Right hindlimb (tissue), 1 donor: ENCODE measurements around the gene SEMA4B.
"Not testable (repeated sequence)": the region's sequence is repeated elsewhere in the genome, so short reads cannot be mapped to it uniquely, and the experiment has no call there.

Source experiments
- DNase-seq: peaks from one replicate; pipeline ENCODE4 v3.0.0-alpha.2; 2018

The SEMA4B gene

DNA sequence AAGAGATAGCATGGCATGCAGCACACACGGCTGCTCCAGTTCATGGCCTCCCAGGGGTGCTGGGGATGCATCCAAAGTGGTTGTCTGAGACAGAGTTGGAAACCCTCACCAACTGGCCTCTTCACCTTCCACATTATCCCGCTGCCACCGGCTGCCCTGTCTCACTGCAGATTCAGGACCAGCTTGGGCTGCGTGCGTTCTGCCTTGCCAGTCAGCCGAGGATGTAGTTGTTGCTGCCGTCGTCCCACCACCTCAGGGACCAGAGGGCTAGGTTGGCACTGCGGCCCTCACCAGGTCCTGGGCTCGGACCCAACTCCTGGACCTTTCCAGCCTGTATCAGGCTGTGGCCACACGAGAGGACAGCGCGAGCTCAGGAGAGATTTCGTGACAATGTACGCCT is 27.8 kb downstream of the SEMA4B start:
- no peak for DNase-seq

GRCh38 chr15:90230071-90230494 is 29.0 kb downstream of the SEMA4B start:
- no peak for DNase-seq

GRCh38 chr15:90230610-90231009 is 29.5 kb downstream of the SEMA4B start:
- no peak for DNase-seq

DNA sequence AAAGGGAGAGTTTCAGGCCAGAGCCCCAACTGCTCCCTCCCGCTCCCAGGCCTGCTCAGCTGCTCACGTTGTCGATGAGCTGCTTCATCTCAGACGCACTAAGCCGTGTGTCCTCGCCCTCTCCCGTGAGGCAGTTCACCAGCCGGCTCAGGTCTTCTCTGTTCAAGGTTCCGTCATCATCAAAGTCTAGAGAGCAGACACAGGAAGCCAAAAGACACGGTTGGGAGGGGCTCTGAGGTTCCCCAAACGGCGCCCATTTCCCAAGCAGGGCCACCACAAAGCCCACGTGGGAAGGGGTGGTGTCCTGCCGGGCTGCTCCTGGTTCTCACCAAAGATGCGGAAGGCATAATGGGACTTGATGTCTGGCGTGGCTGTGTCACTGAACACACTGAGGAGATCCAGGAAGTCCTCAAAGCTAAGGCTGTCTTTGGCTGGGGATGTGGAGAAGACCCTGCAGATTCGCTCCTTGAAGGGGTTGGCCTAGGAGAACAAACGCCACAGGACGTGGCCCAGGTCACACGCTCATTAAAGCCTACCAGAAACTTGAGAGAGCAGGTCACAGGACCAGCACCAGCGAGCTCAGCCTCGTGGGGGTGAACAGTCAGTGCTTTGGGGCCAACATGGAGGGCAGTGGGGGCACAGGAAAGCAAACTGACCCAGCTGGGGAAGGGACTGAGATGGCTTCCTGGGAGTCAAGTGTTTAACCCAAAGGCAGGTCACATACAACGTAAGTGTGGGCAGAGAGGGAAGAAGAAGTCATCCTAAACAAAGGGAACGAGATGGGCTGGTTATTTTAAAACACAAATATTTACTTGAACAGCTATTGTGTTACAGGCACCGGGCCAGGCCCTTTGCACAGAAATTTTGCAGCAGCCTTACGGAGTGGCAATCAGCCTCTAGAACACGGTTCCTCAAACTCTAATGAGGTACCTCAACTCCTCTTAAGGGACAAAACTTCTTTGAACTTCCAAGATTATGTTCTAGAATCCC is 30.2 kb downstream of the SEMA4B start:
- no peak for DNase-seq

DNA sequence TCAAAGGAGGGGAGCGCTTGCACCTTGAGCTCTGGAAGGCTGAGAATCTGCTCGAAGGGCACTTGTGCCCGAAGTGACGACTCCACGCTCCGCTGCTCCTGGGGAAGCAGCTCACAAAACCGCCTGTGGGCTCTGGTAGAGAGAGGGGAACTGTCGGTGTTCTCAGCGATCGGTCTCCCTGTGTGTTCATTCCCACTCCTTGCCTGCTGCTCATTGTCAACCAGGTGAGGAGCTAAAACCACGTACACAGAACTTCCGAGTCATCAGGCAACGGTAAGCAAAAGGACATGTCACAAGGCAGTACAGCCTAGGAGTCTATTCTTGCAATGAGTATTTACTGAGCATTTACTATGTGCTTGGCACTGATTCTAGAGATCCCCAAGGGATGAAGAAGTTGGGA is 31.1 kb downstream of the SEMA4B start:
- no peak for DNase-seq

DNA sequence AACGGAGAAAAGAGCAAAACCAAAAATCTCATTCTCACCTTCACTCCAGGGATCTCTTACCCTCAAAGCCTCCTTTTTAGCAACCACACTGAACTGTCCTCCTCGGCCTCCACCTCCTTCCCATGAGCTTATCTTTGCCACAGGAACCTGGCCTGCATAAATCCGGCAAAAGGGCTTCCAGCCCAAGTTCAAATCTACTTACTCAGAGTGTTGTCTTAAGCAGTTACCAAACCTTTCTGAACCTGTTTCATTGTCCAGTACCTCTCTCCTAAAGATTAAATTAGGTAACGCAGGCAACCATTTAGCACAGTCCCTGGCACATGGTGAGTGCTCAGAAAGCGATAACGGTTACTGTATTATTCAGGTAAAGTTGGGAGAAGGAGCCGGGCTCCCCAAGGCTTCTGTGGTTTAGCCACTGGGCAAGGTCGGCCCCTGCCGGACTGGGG is 31.8 kb downstream of the SEMA4B start:
- no peak for DNase-seq

- peak; percentile 98 for DNase-seq
These were observed 32.4 kb downstream of the SEMA4B start, which contains the start of gene CIB1 for GRCh38 chr15:90233387-90234095. CIB1 (minus strand) TSS chr15:90233941; CDS start chr15:90233885, 56 bp downstream.

GRCh38 chr15:90234096-90234988 is 33.2 kb downstream of the SEMA4B start, which contains the start of gene GDPGP1:
GDPGP1 (plus strand) TSS chr15:90234209; CDS start chr15:90240909, 6,700 bp downstream.
- no peak for DNase-seq

DNA sequence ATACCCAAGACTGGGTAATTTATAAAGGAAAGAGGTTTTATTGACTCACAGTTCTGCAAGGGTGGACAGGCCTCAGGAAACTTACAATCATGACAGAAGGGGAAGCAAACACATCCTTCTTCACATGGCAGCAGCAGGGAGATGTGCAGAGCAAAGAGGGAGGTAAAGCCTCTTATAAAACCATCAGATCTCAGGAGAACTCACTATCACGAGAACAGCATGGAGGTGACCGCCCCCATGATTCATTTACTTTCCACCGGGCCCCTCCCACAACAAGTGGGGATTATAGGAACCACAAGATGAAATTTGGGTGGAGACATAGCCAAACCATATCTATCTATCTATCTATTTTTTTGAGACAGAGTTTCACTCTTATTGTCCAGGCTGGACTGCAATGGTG is 38.2 kb downstream of the SEMA4B start:
- DNase-seq = no peak

DNA sequence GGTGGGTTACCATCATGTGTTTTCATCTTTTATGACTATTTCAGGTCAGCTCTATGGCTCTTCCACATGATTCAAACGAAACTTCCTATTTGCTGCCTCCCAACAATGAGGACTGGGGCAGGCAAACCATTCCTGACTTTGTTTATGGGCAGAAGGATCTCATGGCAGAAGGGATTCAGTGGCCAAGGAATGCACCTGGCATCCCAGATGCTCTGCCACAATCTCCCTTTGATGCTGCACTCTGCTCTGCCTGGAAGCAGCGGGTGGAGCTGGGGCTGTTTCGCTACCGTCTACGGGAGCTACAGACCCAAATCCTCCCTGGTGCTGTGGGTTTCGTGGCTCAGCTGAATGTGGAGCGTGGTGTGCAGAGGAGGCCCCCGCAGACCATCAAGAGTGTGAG is 39.7 kb downstream of the SEMA4B start:
- DNase-seq = no peak

DNA sequence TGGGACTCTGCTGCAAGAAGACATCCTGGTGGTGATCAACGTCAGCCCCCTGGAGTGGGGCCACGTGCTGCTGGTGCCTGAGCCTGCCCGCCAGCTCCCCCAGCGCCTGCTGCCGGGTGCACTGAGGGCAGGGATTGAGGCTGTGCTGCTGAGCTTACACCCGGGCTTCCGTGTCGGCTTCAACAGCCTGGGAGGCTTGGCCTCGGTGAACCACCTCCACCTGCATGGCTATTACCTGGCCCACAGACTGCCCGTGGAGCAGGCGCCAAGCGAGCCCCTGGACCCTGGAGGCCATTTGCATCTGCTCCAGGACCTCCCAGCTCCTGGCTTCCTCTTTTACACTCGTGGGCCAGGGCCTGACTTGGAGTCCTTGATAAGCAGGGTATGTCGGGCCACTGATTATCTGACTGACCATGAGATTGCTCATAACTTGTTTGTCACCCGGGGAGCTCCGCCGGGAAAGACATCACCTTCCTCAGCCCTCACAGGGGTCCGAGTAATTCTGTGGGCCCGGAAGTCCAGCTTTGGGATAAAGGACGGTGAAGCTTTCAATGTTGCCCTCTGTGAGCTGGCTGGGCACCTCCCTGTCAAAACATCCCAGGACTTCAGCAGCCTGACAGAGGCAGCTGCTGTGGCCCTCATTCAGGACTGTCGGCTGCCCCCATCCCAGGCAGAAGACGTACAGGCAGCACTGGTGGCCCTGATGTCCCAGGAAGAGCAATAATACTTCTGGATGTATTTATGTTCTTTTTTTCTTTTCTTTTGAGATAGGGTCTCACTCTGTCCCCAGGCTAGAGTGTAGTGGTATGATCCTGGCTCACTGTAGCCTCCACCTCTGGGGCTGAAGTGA is 40.4 kb downstream of the SEMA4B start:
- no peak for DNase-seq

- DNase-seq = no peak
These were observed 43.0 kb downstream of the SEMA4B start for GRCh38 chr15:90243943-90244639.

- DNase-seq = no peak
These were observed 47.7 kb downstream of the SEMA4B start for GRCh38 chr15:90248789-90249202.

DNA sequence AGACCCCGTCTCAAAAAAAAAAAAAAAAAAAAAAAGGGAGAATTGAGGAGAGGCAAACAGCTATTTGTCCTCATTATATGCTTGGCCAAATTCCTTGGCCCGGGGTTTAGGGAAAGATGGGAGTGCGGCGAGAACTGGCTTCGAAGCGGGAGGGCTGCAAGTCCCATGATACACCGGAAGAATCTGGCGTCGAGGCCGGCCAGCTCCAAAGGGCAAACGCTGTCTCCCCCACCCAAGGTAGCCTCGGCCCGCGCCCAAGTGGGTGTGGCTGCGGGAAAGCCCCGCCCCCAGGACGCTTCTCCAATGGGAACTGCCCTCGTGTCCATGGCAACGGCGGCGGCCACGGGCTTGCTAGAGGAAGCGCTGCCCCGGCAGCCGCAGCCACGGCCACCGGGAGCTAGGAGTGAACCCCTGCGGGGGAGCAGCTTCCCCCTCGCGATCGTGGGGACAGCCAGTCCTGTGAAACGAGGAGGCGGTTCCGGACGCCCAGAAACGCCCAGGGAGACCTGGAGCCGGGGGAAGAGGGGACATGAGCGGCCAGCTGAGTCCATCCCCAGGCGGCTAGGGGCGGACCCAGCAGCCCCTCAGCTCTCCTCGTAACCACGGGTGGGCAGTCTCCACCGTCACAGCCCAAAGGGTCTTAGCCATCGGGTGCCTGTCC is 48.2 kb downstream of the SEMA4B start, which contains the start of gene TTLL13:
TSS of gene TTLL13 (plus strand) at position 354 of the 661 bp plus-strand sequence. CDS start 1,075 bp downstream, outside the sequence.
- DNase-seq = peak; percentile 91

GRCh38 chr15:90257776-90258175 is 56.6 kb downstream of the SEMA4B start:
- no peak for DNase-seq

- DNase-seq = no peak
These were observed 58.4 kb downstream of the SEMA4B start for GRCh38 chr15:90259524-90259923.

DNA sequence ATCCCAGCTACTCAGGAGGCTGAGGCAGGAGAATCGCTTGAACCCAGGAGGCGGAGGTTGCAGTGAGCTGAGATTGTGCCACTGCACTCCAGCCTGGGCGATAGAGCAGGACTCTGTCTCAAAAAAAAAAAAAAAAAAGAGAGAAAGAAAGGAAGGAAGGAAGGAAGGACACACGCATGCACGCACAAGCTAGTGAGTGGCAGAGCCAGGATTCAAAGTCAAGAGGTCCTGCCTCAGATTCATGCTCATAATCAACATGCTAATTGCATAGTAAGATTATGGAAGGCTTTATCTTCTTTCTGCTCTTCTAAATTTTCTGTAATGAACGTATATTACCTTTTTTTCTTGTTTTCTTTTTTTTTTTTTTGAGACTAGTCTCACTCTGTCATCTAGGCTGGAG is 59.6 kb downstream of the SEMA4B start:
- DNase-seq = not testable (repeated sequence)

DNA sequence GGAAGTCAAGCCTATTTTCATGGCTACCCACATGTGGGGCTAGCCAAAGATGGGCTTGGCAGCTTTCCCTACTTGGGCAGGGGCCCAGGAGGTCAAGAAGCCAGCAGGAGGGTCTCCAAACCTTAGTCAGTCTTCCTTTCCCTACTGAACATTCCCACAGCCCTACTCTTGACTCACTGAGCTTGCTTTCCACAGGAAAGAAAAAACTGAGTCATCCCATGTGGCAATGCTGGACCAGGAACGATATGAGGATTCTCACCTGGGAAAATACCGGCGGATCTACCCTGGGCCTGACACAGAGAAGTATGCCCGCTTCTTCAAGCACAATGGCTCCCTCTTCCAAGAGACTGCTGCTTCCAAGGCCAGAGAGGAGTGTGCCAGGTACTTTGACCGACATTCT is 60.7 kb downstream of the SEMA4B start:
- no peak for DNase-seq

- no peak for DNase-seq
These were observed 61.3 kb downstream of the SEMA4B start for GRCh38 chr15:90262426-90262825.

GRCh38 chr15:90264671-90265070 is 63.5 kb downstream of the SEMA4B start:
- no peak for DNase-seq
